DND-41 (cell line): ENCODE measurements around the gene MYL10.

Experiments
- EZH2 ChIP-seq: IDR thresholded peaks from 3 replicates; pipeline ENCODE4 v1.6.1; 2012; ENCODE audit warnings: borderline replicate concordance, low read depth, mild to moderate bottlenecking, moderate library complexity, low read length, inconsistent platforms; ENCODE audit not compliant: severe bottlenecking
- TF ChIP-seq, protein P1 (sequence below): IDR thresholded peaks from 2 replicates; pipeline ENCODE4 v1.5.1; 2012; ENCODE audit warnings: borderline replicate concordance, low read length, moderate library complexity, mild to moderate bottlenecking; ENCODE audit not compliant: poor library complexity, severe bottlenecking; ENCODE audit errors: extremely low read depth

DNA sequence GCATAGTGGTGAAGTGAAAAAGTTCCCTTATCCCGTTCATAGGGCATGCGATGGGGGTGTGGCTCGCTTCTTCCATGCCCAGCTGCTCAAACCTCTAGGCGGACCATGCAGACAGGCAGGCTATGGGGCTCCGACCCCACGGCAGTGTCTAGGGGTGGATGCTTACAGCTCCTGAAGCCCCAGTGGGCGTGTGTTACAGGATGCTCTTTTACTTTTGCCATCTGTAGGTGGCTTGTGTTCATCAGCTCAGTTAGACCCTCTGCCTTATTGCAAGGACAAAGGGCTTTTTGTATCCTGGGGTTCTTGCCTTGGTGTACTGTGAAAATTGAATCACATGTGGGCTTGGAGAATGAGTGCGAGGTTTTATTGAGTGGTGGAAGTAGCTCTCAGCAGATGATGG is at the start of gene MYL10:
- TF ChIP-seq, protein P1, sequence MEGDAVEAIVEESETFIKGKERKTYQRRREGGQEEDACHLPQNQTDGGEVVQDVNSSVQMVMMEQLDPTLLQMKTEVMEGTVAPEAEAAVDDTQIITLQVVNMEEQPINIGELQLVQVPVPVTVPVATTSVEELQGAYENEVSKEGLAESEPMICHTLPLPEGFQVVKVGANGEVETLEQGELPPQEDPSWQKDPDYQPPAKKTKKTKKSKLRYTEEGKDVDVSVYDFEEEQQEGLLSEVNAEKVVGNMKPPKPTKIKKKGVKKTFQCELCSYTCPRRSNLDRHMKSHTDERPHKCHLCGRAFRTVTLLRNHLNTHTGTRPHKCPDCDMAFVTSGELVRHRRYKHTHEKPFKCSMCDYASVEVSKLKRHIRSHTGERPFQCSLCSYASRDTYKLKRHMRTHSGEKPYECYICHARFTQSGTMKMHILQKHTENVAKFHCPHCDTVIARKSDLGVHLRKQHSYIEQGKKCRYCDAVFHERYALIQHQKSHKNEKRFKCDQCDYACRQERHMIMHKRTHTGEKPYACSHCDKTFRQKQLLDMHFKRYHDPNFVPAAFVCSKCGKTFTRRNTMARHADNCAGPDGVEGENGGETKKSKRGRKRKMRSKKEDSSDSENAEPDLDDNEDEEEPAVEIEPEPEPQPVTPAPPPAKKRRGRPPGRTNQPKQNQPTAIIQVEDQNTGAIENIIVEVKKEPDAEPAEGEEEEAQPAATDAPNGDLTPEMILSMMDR, result no peak
- no peak for TF ChIP-seq EZH2
